PC-9 (cell line): ENCODE data around the gene IL1R2. TPM values are rescaled to one million over a fixed set of nuclear protein-coding genes. Genes with fewer than 3 reads are reported as not detected.
A peak's percentile ranks its signal among the peaks of the same experiment; 100 is the strongest.
"Not testable (repeated sequence)": the region's sequence is repeated elsewhere in the genome, so short reads cannot be mapped to it uniquely, and the experiment has no call there.

Source experiments
- BruUV-seq: library from RNA; stranded (reverse); fragments of 400-500 nt; replicated peaks from 2 replicates; lab custom pipeline; 2021; lab: Mats Ljungman, UMichigan
- CTCF ChIA-PET: fragments of 300-600 bp; sonication (Branson Sonifier 250); formaldehyde crosslinking; loops from one replicate; lab custom pipeline; 2022; ENCODE audit warnings: antibody characterized with exemption; lab: Charles Lee
- POLR2A ChIA-PET: fragments of 300-600 bp; sonication (Branson Sonifier 250); formaldehyde crosslinking; loops from one replicate; lab custom pipeline; 2022; ENCODE audit warnings: antibody characterized with exemption; ENCODE audit not compliant: unreplicated experiment; lab: Charles Lee
- DNase-seq, 2 experiments: peaks; one replicate each; pipeline versions ENCODE4 v3.0.0 to v3.0.0-alpha.2; 2015 to 2022; ENCODE audit warnings: mixed read lengths in 1 of 2
- H2AFZ ChIP-seq: fragments of 200-600 bp; sonication (generic); 2 replicates; pipeline ENCODE4 v1.8.1; 2017; ENCODE audit warnings: antibody characterized with exemption
- H3F3A ChIP-seq: fragments of 200-600 bp; sonication (generic); 2 replicates; pipeline ENCODE4 v1.8.1; 2017; ENCODE audit warnings: antibody characterized with exemption, mild to moderate bottlenecking, low read depth; ENCODE audit not compliant: insufficient read depth
- H3K27ac ChIP-seq: fragments of 200-600 bp; sonication (generic); 2 replicates; pipeline ENCODE4 v1.6.1; 2016; ENCODE audit warnings: mixed run types
- H3K27me3 ChIP-seq: fragments of 200-600 bp; sonication (generic); 2 replicates; pipeline ENCODE4 v1.6.1; 2016; ENCODE audit warnings: low read depth, mixed run types; ENCODE audit not compliant: insufficient read depth
- H3K36me3 ChIP-seq: fragments of 200-600 bp; sonication (generic); 2 replicates; pipeline ENCODE4 v1.6.1; 2016; ENCODE audit warnings: low read depth, mixed run types
- H3K4me1 ChIP-seq: fragments of 200-600 bp; sonication (generic); replicated peaks from 2 replicates; pipeline ENCODE4 v1.6.1; 2016; ENCODE audit warnings: mixed run types; ENCODE audit not compliant: insufficient read depth
- H3K4me2 ChIP-seq: fragments of 200-600 bp; sonication (generic); 2 replicates; pipeline ENCODE4 v1.6.1; 2017; ENCODE audit warnings: mixed run types
- H3K4me3 ChIP-seq: fragments of 200-600 bp; sonication (generic); 2 replicates; pipeline ENCODE4 v1.6.1; 2016; ENCODE audit warnings: mixed run types
- H3K79me2 ChIP-seq: fragments of 200-600 bp; sonication (generic); 2 replicates; pipeline ENCODE4 v1.6.1; 2017; ENCODE audit warnings: low read depth, mixed run types
- H3K9me2 ChIP-seq: fragments of 200-600 bp; sonication (generic); 2 replicates; pipeline ENCODE4 v1.8.1; 2017; ENCODE audit warnings: mild to moderate bottlenecking; ENCODE audit not compliant: insufficient read depth
- H3K9me3 ChIP-seq: fragments of 200-600 bp; sonication (generic); 2 replicates; pipeline ENCODE4 v1.8.1; 2016; ENCODE audit warnings: low read depth; ENCODE audit not compliant: insufficient read depth
- H4K20me1 ChIP-seq: fragments of 200-600 bp; sonication (generic); 2 replicates; pipeline ENCODE4 v1.8.1; 2017; ENCODE audit not compliant: insufficient read depth
- CTCF ChIP-seq: fragments of 200-600 bp; sonication (generic); conservative IDR thresholded peaks from 2 replicates; pipeline ENCODE4 v1.6.1; 2017; ENCODE audit warnings: mixed run types, antibody characterized with exemption, mild to moderate bottlenecking, moderate library complexity
- EZH2 ChIP-seq: fragments of 200-600 bp; sonication (generic); IDR thresholded peaks from 2 replicates; pipeline ENCODE4 v1.8.0; 2017; ENCODE audit warnings: antibody characterized with exemption, low read depth
- intact Hi-C: fragments of 100-400 bp; cut with micrococcal nuclease; formaldehyde crosslinking; loops from one replicate; pipeline ENCODE4 v1.10.0; 2022; ENCODE audit not compliant: unreplicated experiment
- total RNA-seq: library from RNA; stranded (reverse); gene quantifications from 2 replicates; pipeline ENCODE4 v1.2.3, GENCODE V29; 2021

Gene IL1R2
- total RNA-seq, 1 experiment from 2014 or later = 3.8 TPM

- Histone ChIP-seq H3K79me2 (no peaks in the 10 kb centered on the region), H4K20me1 (no peaks in the 10 kb centered on the region), H3K4me1 (peaks cover 45% of the 10 kb centered on the region), H3K27ac (0 out of 2 replicates have a peak overlapping the region, but pooled peaks have one; percentile 18), H3K9me3 (no peaks in the 10 kb centered on the region), H3K9me2 (no peaks in the 10 kb centered on the region), H2AFZ (no peak overlapping the region), H3K4me2 (peak overlapping the region; percentile 73), H3K36me3 (no peaks in the 10 kb centered on the region), H3K4me3 (no peak overlapping the region), H3F3A (peaks cover 15% of the 10 kb centered on the region; the same call in 1 of the 2 replicates), H3K27me3 (no peaks in the 10 kb centered on the region)
- CTCF ChIA-PET = interaction anchor here (0.6 kb wide), 1 partner anchor 652 kb away, joined by 3 read pairs; no protein-coding TSS in a partner anchor
- no peak for TF ChIP-seq EZH2
- POLR2A ChIA-PET = no interaction called here
- intact Hi-C loops = no loop called here
- DNase-seq = peak; percentile 75 to 85
- BruUV-seq = no TSS peak
These were observed 74.0 kb downstream of the IL1R2 start for GRCh38 chr2:102065675-102066252.

GRCh38 chr2:102066554-102066953 lies 74.8 kb downstream of the IL1R2 start:
- BruUV-seq = no TSS peak
- intact Hi-C loops = no loop called here
- no peaks in the 10 kb centered on the region for H3K9me2 ChIP-seq
- no peak overlapping the region for H3K27ac ChIP-seq
- ChIA-PET CTCF (interaction anchor here (0.6 kb wide), 1 partner anchor 651 kb away, joined by 3 read pairs; no protein-coding TSS in a partner anchor), POLR2A (no interaction called here)
- peaks cover 45% of the 10 kb centered on the region for H3K4me1 ChIP-seq
- no peaks in the 10 kb centered on the region for H3K27me3 ChIP-seq
- H3F3A ChIP-seq = peaks cover 15% of the 10 kb centered on the region; the same call in 1 of the 2 replicates
- H3K4me3 ChIP-seq = no peak overlapping the region
- TF ChIP-seq CTCF = no peak
- no peaks in the 10 kb centered on the region for H3K36me3 ChIP-seq
- H3K4me2 ChIP-seq = peak overlapping the region; percentile 73; the same call in 1 of the 2 replicates
- H3K79me2 ChIP-seq = no peaks in the 10 kb centered on the region
- DNase-seq = no peak
- no peaks in the 10 kb centered on the region for H4K20me1 ChIP-seq
- no peaks in the 10 kb centered on the region for H3K9me3 ChIP-seq
- H2AFZ ChIP-seq = no peak overlapping the region

DNA sequence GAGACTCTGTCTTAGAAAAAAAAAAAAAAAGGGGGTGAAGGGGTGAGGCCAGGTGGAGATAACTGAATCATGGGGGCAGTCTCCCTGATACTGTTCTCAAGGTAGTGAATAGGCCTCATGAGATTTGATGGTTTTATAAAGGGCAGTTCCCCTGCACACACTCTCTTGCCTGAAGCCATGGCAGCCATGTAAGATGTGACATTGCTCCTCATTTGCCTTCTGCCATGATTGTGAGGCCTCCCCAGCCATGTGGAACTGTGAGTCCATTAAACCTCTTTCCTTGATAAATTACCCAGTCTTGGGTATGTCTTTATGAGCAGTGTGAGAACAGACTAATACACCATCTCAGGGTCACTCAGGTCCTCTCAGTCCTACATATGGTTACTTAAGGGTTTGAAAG lies 76.4 kb downstream of the IL1R2 start:
- H3K27ac ChIP-seq, H3K79me2 ChIP-seq, H4K20me1 ChIP-seq, POLR2A ChIA-PET, H3K9me2 ChIP-seq, H3K4me3 ChIP-seq, DNase-seq, H3K9me3 ChIP-seq, H3K4me2 ChIP-seq, H2AFZ ChIP-seq, H3K36me3 ChIP-seq, intact Hi-C loops, CTCF ChIA-PET, BruUV-seq, H3K27me3 ChIP-seq: not testable (repeated sequence)
- H3K4me1 ChIP-seq = peaks cover 35% of the 10 kb centered on the region
- H3F3A ChIP-seq = peaks cover 14% of the 10 kb centered on the region; the same call in 1 of the 2 replicates

GRCh38 chr2:102069311-102069974 lies 77.7 kb downstream of the IL1R2 start:
- no peak overlapping the region for H3K27ac ChIP-seq
- BruUV-seq = no TSS peak
- intact Hi-C loops = no loop called here

More at GRCh38 chr2:102069311-102069974, 77.7 kb downstream of the IL1R2 start:
- CTCF ChIA-PET = interaction anchor here (0.9 to 1.4 kb wide), 2 partner anchors 97 to 171 kb away, joined by 4 read pairs; no protein-coding TSS in a partner anchor
- Histone ChIP-seq H3K4me3 (no peak overlapping the region), H3F3A (peaks cover 2% of the 10 kb centered on the region; the same call in 1 of the 2 replicates), H3K36me3 (no peaks in the 10 kb centered on the region), H3K4me1 (peaks cover 22% of the 10 kb centered on the region), H3K4me2 (no peak overlapping the region), H2AFZ (no peak overlapping the region), H3K9me3 (no peaks in the 10 kb centered on the region), H3K79me2 (no peaks in the 10 kb centered on the region), H3K9me2 (no peaks in the 10 kb centered on the region), H3K27me3 (no peaks in the 10 kb centered on the region), H4K20me1 (no peaks in the 10 kb centered on the region)
- POLR2A ChIA-PET = interaction anchor here (0.6 kb wide), 1 partner anchor 394 kb away, joined by 4 read pairs; no protein-coding TSS in a partner anchor
- TF ChIP-seq EZH2 = no peak
- no peak for TF ChIP-seq CTCF
- DNase-seq = no peak
